Measurements from ENCODE around the gene HELZ2.
"Not testable (repeated sequence)": the region's sequence is repeated elsewhere in the genome, so short reads cannot be mapped to it uniquely, and the experiment has no call there.

Gene HELZ2

DNA sequence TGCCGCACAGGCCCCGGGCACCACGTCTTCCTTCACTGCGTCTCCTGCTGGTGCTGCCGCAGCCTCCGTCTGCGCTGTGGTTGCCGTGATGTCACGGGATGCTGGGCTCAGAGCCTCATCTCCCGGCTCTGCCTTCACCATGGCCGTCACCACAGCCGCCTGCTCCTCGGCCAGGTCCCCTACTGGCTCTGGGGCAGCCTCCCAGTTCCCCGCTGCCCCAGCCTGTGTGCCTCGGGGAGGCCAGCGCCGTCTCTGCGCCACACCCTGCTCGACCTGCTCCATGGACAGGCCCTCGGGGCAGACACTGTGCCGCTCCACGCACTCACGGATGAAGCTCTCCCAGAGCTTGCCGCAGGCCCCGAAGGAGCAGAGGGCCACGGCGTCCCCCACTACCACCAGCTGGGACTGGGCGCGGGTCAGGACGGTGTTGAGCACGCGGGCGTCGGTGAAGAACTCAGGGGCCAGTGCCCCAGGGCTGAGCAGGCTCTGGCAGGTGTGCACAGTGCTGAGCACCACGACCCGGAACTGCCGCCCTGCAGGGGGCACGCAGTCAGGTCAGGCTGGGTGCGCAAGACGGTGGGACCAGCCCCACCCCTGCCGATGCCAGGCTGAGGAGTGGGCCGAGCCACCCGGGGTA lies 8.2 kb downstream of the HELZ2 start:
- no peak for DNase-seq (ENCODE audit: low spot score)

DNA sequence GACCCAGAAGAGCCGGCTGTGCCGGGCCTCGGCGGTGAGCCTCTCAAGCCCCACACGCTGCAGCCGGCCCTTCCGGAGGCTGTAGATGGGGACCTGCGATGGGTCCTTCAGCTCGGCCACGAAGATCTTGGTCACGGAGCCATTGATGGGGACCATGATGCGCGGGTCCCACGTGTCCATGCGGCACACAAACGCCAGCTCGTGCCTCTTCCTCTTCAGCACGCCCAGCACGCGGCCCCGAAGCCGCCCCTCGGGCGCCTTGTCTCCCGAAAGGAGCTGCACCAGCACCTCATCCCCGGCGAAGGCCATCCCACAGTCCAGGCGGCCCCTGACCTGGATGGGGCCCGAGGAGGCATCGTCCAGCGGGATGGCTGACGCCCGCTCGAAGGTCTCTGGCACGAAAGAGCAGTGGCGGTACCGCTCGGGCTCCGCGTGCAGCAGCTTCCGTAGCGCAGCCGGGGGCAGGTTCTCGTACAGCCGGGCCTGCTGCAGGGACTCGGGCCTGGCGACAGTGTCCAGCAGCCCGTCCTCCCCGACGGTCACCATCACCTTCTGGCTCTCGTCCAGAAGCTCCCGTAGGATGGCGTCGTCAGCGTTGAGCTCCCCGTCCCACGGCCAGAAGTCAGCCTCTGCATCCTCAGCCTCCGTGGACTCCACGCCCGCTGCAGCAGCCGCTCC lies 8.9 kb downstream of the HELZ2 start:
- DNase-seq (ENCODE audit: low spot score): no peak

DNA sequence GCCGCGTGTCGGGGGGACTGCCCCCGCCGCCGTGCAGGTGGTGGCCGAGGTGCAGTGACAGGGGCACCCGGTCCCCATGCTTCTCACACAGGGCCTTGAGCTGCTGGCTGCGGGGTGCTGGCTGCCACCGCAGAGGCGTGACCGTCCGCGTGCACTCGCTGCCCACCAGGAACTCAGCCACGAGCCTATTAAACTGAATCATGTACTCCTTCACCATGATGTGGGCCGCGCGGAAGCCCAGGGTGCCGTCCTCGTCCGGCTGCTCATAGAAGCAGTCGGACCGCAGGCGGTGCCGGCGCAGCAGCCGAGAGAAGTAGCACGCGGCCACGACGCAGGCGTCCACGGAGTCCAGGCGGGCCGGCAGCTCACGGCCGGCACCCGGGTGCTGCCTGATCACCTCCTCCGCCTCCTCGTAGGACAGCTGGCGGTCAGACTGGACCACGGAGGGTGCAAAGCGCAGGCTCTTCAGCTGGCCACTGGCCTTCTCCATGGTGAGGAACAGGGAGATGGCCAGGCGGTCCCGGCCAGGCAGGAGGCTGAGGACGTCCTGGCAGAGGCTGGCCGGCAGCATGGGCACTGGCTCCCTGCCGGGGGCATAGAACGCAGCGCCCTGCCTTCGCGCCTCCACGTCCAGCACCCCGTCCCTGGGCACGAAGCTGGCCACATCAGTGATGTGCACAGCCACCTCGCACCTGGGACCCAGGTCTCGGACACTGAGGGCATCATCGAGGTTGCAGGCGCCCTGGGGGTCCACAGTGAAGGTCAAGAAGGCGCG lies 9.8 kb downstream of the HELZ2 start:
- no peak for DNase-seq (ENCODE audit: low spot score)

DNA sequence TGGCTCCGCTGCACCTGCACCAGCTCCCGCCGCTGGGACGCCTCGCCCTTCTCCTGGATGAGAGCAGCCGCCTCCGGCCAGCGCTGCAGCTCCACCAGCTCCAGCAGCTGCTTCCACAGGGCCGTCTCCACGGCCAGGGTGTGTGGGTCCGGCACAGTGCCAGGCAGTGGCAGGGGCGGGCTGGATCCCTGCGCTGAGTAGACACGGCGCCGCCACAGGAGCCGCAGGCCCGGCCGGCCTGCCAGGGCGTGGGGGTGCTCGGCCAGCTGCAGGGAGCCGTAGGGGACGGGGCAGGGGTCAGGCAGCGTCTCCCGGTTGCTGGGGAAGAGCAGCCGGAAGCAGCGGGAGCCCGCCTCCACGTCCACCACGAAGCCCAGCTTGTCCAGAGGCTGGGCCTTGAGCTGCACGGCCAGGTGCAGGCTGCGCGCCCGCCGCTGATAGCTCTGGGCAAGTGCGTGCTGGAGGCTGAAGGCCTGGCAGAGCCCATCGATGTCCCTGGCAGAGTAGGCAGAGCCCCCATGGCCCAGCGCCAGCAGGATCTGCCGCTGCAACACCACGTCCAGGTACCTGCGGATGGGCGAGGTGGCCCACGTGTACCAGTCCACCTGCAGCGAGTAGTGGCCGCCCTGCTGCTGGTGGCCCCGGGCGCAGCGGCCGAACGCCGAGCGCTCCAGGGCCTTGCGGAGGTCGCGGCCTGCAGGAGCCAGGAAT lies 10.7 kb downstream of the HELZ2 start:
- DNase-seq (ENCODE audit: low spot score): no peak

DNA sequence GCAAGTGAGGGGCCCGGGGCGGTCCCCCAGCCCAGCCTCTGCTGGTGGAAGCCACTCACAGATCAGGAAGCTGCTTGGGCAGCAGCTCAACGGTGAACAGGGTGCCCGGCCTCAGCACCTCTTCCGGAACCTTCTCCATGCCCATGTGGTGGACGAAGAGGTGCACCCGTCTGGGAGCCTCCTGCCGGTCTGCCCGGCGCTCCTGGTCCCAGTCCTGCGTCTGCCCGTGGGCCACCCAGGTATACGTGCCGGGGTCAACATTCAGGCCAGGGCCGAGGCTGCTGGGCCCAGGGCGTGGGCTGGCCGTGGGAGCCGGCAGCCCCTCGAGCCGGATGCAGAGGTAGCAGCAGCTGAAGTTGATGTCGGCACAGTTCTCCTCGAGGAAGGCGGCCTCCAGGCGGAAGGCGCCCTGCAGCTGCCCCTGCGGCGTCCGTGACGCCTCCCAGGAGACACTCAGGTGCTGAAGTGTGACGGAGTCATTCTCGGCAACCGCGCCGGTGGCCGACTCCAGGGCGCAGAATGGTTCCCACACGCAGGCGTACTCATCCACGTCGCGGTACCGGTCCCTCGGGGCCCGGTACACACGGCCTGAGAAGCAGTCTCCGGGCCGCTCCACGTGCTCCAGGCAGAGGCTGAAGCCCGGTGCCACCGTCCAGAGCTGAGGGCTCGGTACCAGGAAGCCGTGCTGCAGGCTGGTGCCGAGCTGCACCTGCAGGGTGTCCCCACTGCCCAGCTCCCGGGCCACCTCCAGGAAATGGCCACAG lies 11.4 kb downstream of the HELZ2 start:
- DNase-seq (ENCODE audit: low spot score): no peak

DNA sequence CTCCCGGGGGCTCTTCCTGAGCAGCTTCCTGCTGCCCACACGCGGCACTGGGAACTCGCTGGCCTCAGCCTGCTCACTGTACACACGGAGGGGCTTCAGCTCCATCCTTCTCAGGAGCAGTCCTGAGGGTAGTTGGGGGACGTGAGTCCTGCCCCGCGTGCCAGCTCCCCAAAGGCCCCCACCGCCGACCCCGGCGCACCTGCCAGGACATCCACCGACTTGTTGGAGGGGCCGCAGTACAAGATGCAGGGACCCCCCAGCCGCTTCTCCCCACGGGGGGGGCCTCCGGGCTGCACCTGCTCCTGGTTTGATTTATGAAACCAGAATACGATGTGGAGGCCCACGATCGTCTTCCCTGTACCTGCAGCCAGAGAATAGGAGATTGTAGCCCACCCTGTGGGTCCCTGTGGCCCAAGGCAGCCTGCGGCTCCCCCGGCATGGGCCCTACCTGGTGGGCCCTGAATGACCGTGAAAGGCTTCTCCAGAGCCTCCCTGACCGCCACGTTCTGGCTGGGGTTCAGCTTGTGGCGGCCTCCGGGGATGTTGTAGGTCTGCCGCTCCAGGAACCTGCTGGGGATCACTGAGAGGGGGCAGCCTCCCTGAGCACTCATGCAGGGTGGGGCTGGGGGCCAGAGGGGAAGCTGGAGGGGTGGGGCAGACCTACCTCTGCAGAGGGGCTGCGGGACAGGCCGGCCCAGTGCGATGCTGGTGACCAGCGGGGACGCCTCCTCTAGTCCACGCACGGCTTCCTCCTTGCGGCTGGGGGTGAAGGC lies 12.2 kb downstream of the HELZ2 start:
- no peak for DNase-seq (ENCODE audit: low spot score)

DNA sequence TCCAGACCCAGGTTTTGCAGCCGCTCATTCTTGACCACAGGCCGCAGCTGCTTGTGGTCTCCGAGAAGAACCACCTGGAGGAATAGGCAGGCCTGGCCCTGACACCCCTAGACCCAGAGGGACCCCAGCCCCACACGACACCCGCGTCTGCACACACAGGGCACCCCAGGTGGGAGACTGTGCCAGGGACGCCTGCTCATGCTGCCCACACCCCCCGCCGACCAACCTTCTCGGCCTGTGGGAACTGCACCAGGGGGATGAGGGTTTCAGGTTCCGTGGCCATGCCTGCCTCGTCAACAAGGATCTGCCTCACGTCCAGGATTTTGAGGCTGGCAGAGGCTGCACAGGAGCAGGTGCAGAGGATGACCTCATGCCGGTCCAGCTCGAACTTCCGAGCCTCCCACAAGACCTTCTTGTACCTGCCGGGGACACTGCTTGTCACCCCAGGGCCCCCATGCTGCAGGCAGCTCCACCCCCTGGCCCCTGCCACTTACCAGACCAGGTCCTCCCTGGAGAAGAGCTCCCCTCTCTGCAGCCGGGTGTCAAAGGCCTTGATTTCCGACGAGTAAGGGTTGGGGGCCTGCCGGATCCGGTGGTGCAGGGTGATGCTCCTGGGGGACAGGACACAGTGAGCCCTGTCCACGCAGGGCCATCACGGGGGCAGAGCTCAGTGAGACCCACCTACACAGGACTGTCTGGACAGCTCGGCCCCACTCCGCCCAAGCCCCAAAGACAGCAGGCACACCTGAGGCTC lies 13.0 kb downstream of the HELZ2 start:
- DNase-seq (ENCODE audit: low spot score): no peak

DNA sequence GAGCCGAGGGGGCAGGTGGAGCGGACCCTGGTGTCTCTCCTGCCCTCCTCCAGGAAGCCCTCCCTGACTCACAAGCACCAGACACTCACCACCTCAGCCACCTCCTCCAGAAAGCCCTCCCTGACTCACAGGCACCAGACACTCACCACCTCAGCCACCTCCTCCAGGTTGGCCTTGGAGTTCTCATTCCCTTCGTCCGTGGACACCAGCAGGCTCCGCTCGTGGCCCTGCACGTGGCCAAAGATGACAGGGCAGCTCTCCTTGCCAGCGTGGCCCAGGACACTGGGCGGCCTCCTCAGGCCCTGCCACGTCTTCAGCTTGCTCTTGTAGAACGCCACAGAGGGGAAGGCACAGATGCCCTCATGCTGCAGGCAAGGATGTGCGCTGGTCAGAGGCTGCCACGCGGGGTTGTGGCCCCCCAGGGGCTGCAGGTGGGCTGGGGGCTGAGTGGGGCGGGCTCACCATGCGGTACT lies 13.7 kb downstream of the HELZ2 start:
- no peak for DNase-seq (ENCODE audit: low spot score)

DNA sequence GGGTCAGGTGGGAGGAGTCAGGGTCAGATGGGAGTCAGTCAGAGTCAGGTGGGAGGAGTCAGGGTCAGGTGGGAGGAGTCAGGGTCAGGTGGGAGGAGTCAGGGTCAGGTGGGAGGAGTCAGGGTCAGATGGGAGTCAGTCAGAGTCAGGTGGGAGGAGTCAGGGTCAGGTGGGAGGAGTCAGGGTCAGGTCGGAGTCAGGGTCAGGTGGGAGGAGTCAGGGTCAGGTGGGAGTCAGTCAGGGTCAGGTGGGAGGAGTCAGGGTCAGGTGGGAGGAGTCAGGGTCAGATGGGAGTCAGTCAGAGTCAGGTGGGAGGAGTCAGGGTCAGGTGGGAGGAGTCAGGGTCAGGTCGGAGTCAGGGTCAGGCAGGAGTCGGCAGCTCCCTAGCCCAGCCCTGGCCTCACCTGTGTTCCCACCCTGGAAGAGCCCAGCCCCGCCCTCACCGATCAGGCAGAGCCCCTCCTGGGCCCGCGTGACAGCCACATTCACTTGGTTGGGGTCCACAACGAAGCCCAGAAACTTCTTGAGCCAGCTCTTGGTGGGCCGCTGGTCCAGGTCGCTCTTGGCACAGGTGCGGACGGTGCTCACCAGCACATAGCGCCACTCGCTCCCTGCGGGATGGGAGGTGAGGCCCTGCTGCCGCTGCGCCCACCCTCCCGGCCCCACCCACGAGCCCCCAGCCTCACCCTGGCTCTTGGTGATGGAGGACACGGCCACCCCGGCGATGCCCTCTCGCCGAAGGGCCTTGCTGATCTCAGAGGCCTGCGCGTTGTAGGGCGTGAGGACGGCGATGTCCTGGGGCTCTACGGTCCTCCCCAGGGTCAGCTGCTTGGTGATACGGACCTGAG lies 14.3 kb downstream of the HELZ2 start:
- DNase-seq (ENCODE audit: low spot score): not testable (repeated sequence)

DNA sequence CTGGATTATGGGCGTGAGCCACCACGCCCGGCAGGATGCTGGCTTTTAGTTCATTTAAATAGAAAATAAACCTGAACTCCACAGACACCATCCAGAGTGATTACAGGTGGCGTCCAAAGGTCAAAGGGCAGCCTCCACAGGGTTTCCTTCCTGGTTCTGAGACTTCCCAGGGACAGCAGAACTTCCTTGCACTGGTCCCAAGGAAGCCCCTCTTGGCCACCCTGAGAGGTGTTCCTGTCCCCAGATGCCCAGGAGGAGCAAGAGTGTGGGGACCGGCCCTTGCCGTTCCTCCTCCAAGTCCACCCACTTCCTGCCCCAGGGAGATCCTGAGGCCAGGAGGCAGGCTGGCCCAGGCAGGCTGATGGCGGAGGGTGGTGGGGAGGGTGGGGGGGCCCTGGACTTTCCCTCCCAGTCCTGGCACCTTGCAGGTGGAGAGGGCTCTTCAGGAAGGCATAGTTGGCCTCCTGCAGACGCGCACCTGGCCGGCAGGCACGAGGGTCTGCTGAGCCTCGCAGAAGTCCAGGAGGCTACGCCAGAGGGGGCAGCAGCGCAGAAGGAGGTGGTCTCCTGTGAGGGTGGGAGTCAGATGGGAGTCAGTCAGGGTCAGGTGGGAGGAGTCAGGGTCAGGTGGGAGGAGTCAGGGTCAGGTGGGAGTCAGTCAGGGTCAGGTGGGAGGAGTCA lies 15.1 kb downstream of the HELZ2 start:
- no peak for DNase-seq (ENCODE audit: low spot score)

DNA sequence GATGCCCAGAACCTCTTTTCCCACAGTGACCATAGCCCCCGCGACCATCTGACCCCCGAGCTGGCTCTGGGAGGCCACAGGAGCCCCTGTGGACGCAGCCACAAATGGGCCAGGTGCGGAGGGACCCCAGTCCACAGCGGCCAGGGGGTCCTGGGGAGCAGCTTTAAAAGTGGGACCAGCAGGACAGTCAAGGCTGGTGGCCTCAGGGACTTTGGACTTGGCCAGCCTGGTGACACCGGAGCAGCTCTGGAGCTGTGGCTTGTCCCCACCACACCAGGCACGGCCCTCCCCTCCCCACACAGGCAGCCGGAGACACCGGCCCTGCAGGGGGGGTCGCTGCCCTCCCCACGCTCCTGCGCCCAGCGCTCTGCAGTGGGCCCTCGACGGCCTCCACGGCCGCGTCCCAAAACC lies 16.6 kb downstream of the HELZ2 start:
- no peak for DNase-seq (ENCODE audit: low spot score)

DNA sequence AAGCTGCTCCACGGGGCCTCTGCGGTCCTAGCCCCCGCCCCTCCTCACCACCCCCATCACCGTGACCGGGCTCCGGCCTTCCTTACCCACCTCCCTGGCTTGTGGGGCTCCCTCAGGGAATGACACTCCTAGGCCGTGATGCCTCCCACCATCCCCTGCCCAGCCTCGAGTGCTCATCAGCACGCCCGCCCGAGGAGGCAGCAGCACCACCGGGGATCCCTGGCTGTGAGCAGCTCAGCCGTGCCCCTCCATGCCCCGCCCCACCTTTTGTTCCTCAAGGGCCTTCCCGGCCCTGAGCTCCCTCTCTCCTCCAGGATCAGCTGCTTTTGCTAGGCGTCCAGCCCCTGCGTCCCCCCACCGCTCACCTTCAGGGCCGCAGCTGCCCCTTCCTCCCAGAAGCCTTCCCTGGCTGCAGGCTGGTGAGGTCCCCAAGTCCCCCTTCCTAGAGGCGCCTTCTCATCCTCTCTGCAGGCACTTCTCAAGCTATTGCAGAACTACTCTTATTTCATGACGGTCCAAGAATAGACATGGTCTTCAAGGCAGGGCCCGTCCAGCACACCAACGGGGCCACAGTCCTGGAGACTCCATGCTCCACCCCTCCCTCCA lies 17.1 kb downstream of the HELZ2 start:
- no peak for DNase-seq (ENCODE audit: low spot score)

DNA sequence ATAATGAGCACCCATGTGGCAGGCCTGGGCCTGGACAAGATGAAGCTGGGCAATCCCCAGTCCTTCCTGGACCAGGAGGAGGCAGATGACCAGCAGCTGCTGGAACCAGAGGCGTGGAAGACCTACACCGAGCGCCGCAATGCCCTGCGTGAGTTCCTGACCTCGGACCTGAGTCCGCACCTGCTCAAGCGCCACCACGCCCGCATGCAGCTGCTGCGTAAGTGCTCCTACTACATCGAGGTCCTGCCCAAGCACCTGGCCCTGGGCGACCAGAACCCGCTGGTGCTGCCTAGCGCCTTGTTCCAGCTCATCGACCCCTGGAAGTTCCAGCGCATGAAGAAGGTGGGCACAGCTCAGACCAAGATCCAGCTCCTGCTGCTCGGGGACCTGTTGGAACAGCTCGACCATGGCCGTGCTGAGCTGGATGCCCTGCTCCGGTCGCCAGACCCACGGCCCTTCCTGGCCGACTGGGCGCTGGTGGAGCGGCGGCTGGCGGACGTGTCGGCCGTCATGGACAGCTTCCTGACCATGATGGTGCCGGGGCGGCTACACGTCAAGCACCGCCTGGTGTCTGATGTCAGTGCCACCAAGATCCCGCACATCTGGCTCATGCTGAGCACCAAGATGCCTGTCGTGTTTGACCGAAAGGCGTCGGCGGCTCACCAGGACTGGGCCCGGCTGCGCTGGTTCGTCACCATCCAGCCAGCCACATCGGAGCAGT lies 18.2 kb downstream of the HELZ2 start:
- no peak for DNase-seq (ENCODE audit: low spot score)

DNA sequence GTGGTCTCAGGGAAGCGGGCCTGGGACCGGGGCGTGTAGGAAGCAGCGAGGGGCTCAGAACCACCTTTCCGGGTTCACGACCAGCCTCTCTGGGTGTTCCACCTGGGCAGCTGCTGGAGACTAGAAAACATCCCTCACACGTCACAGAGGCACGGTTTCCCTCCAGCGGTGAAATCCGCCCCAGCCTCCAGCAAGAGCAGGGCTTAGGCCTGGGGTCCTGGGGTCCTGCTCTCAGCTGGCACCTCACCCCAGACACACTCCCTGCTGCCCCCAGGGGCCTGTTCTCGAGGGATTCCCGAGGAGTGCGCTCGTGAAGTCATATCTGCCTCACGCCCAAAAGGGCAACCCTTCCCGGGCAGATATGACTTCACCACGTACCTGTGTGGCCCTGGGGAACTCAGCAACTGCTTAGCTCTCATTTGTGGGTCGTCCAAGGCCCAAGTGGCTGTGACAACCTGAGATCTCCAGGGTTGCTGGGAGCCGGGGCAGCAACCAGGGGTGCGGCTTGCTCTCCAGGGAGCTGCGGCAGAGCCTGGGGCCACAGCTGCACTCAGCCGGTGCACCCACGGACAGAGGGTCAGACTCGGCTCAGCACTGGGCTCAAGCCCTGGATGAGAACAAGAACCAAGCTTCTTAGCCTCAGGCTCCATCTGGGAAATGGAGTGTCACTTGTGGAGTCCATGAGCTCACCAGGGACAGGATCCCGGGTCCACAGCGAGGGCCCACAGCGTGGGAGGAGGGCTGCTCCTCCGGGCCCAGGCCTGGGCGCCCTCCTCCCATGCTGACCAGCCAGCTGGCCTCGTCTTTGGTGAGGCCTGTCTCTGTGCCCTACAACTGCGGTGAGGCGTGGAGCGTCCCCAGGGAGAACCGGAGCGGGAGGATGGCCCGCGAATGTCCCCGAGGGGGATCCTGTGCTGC lies 19.4 kb downstream of the HELZ2 start:
- DNase-seq (ENCODE audit: low spot score): no peak

DNA sequence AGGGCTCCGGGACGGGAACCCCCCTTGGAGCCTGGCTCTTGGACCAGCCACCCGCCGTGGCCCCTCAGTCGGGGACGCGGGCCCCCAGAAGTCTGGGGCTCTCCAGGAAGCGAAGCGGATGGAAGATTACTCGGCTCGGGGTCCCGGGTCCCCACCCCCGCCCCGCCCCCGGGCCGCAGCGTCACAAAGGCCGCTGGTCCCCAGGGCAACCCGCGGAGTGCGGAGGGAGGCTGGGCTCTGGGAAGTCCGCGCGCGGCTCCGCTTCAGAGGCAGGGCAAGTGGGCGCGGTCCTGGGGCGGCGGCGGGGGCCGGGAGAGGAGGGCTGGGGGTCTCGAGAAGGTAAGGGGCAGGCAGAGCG lies 20.1 kb downstream of the HELZ2 start, which contains the start of gene FNDC11:
Gene FNDC11 (plus strand): TSS at position 227 of the 358 bp plus-strand sequence. CDS start 1,505 bp downstream, outside the sequence.
- peak; percentile 70 for DNase-seq (ENCODE audit: low spot score)

DNA sequence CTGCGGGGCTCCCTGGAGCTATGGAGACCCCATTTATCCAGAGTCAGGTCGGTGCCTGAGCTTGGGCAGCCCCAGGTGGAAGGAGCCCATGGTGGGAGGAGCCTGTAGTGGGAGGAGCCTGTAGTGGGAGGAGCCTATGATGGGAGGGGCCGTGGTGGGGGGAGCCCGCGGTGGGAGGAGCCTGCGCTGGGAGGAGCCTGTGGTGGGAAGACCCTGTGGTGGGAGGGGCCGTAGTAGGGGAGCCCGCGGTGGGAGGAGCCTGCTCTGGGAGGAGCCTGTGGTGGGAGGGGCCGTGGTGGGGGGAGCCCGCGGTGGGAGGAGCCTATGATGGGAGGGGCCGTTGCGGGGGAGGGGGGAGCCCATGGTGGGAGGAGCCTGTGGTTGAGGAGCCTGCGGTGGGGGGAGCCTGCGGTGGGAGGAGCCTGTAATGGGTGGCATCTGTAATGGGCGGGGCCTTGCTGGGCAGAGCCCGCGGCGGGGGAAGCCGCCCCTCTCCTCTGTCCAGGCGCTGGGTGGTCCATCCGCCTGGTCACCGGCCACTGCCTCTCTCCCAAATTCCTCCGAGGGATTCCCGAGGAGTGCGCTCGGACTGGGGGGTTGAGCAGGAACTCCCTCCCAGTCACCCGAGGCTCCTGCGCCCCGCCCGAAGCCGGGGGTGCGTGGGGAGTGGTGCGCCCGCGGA lies 20.6 kb downstream of the HELZ2 start:
- DNase-seq (ENCODE audit: low spot score): peak; percentile 95
